HG02763 (cell line): Measurements from ENCODE around the gene UGT1A8.
"Not testable (repeated sequence)": the region's sequence is repeated elsewhere in the genome, so short reads cannot be mapped to it uniquely, and the experiment has no call there.

Experiments
- ATAC-seq: cut with Tn5 transposase; IDR thresholded peaks from one replicate; pipeline ENCODE4 v1.9.1; 2021; ENCODE audit warnings: mild to moderate bottlenecking, moderate library complexity; ENCODE audit not compliant: unreplicated experiment

The UGT1A8 gene

DNA sequence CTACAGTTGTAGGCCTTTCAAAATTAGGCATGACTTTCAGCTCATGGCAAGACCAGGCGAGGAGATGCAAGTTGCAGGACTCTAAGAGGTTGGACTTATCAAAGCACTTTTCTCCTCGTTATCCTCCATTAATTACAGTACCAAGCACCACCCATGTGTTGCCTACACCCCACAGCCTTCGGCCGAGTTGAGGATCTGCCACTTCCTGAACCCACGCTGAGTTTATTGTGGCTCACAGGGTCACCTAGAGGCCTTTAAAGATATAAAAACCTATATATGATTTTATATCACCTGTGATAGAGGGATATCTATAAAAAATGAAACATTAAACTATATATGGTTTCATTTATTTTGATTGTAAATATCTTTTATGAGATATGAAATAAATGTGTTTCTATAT, 21.4 kb downstream of the UGT1A8 start:
- ATAC-seq: no peak

DNA sequence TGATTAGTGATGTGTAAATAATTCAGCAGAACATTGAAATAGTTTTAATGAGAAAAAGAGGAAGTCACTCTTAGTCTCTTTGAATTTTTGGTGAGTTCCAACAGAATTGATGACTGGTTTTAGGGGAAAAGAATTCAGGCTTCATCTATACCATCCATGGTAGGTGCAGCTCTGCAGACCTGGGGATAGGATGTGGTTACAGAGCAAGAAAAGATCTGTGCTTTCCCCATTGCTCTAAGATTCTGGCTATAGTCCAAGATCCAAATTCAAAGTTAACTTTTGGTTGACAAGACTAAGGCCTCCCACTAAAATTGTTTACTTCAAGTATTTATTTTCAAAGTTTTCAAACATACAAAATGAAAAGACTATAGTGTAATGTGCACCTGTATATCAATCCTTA, 22.4 kb downstream of the UGT1A8 start:
- ATAC-seq: no peak

DNA sequence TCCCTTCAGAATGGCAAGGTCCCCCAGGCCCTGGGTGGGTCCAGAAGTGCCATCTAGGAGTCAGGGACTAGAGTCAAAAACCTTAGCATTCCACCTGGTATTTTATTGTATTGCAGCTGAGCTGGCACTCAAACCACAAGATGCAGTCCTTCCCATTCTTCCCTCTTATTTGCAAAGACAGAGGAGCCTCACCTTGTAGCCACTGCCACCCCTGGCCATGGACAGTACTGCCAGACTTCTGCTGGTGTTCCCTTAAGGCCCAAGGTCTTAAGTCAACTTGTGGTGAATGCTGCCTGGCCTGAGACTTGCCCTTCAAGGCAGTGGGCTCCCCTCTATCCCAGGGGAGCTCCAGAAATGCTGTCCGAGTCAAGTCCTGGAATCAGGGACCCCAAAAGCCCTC, 25.7 kb downstream of the UGT1A8 start:
- no peak for ATAC-seq

DNA sequence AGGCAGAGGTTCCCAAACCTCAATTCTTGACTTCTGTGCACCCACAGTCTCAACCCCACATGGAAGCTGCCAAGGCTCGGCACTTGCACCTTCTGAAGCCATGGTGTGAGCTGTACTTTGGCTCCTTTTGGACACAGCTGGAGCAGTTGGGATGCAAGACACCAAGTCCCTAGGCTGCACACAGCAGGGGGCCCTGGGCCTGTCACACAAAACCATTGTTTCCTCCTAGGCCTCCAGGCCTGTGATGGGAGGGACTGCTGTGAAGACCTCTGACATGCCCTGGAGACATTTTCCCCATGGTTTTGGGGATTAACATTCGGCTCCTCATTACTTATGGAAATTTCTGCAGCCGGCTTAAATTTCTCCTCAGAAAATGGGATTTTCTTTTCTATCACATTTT, 28.6 kb downstream of the UGT1A8 start:
- not testable (repeated sequence) for ATAC-seq

DNA sequence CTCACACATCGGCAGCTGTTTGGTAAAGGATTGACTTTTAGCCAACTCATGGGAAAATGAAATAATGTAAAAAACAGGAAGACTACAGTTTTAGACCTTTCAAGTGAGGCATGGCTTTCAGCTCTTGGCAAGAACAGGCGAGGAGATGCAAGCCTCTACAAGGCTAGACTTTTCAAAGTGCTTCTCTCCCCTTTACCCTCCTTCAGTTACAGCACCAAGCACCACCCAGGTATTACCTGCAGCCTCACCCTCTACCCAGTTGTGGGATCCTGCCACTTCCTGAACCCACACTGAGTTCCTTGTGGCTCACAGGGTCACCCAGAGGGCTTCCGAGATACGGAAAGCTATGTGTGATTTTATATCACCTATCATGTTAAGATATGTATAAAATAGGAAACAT, 33.5 kb downstream of the UGT1A8 start:
- no peak for ATAC-seq

DNA sequence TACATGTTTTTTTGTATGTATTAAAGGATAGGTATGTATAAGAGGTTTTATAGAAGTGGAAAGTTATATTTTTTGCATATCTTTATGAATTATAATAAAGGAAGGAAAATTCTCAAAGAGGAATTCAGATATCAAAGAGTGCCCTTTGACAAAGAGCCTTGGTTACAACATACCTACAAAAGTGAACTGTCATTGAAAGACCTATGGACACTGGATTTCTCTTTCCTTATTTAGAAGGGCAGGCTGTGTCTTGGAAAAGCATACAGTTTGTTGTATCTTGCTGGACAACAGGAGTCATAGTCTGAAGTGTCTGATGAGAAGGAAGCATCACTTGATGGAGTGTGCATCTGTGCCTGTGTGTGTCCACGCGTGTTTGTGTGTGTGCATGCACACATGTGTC, 34.0 kb downstream of the UGT1A8 start:
- no peak for ATAC-seq

DNA sequence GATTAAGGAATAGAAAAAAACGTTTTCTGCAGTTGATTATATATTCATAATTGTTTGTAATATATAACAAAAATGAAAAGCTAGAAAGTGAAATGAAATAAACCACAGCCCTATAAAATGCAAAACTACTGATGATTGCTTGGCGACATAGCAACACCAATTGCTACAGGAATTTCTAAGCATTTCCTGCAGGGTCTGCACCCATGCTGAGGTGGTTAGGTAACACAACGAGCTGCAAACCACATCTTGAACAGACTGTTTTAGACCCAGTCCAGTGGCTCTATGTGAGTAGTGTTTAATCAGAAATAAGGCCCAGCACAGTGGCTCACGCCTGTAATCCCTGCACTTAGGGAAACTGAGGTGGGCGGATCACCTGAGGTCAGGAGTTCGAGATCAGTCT, 37.1 kb downstream of the UGT1A8 start:
- no peak for ATAC-seq

DNA sequence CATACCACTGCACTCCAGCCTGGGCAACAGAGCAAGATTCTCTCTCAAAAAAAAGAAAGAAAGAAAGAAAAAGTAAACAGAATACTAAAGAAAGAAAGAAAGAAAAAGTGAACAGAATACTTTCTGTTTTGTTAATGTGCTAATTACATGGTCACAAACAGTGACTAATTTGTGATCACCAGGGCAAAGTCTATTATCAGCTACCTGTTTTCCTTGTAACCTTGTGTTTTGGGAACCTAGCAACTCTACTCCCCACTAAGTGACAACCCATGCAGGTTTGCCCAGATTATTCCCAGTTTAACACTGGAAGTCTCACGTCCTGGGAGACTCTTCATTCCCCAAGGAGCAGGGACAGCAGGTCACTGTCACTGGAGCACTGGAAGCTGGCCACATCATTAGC, 37.6 kb downstream of the UGT1A8 start:
- no peak for ATAC-seq

DNA sequence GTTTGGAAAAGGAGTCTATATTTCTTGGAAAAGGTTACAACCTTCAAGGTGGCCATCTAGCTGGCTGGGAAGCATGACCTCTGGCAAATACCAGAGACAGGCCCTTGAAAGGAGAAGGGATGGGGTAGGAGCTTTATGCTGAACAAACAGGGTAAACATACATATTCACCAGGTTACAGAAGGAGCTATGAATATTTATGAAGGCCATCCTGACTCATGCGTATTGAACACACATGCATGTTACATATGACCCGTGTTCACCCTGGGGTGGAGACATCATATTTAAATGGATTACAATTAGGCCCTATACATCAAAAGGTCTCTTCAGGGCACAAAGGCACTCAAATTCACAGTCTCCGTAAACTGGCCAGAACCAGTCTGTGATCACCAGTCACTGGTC, 38.5 kb downstream of the UGT1A8 start:
- not testable (repeated sequence) for ATAC-seq

DNA sequence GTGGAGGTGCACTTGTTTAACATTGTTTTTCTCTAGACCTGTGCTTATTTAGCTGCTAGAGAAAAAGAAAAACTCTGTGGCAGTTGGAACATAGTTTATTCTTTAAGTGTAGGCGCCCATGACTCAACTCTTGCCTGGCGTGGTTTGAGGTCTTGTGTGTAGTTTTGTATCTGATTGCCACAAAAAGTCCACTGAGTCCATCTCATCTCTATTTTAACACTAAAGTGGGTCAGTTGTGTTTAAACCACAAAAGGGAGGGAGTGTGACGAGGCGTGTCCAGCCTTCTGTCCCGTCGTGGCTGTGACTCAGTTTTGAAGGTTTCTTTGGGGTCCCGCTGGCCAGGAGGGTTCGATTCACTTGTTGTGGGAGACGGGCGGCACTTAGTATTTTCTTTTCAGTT, 39.0 kb downstream of the UGT1A8 start:
- no peak for ATAC-seq

DNA sequence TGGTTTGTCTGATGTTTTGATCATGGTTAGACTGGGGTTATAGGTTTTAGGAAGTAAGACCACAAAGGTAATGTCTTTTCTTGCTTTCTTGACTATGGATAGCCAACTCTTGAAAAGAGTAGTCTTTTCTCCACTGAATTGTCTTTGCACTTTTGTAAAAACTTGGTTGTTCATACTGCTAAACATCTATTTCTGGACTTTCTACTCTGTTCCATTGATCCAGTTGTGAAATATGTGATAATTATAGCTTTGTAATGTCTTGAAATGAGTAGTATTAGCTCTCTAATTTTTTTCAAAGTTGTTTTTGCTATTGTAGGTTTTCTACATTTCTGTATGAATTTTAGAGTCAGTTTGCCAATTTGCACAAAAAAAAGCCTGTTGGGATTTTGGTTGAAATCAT, 41.2 kb downstream of the UGT1A8 start:
- ATAC-seq: no peak

DNA sequence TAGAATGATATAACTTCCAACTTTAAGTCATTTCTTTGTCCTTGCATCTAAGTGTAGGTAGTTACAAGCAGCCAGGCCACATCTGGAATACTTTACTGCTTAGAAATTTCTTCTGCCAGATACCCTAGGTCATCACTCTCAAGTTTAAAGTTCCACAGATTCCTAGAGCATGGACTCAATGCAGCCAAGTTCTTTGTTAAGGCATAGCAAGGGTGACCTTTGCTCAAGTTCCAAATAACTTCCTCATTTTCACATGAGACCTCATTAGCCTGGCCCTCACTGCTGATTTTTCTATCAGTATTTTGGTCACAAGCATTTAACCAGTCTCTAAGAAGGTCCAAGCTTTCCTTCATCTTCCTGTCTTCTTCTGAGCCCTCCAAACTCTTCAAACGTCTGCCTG, 46.5 kb downstream of the UGT1A8 start:
- ATAC-seq: no peak

DNA sequence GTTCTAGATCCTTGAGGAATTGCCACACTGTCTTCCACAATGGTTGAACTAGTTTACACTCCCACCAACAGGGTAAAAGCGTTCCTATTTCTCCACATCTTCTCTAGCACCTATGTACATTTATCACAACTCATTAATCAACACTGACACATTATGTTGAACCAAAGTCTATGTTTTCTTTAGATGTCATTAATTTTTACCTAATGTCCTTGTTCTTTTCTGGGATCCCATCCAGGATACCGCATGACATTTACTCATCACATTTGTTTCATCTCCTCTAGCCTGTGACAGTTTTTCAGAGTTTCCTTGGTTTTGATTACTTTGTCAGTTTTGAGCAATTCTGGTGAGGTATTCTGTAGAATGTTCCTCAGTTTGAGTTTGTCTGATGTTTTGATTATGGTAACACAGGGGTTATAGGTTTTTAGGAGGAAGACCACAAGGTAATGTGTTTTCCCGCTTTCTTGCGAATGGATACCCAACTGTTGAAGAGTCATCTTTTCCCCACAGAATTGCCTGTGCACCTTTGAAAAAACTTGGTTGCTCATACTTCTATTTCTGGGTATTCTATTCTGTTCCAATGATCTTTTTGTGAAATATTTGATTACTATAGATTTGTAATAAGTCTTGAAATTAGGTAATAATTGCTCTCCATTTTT, 51.3 kb downstream of the UGT1A8 start:
- ATAC-seq: no peak

DNA sequence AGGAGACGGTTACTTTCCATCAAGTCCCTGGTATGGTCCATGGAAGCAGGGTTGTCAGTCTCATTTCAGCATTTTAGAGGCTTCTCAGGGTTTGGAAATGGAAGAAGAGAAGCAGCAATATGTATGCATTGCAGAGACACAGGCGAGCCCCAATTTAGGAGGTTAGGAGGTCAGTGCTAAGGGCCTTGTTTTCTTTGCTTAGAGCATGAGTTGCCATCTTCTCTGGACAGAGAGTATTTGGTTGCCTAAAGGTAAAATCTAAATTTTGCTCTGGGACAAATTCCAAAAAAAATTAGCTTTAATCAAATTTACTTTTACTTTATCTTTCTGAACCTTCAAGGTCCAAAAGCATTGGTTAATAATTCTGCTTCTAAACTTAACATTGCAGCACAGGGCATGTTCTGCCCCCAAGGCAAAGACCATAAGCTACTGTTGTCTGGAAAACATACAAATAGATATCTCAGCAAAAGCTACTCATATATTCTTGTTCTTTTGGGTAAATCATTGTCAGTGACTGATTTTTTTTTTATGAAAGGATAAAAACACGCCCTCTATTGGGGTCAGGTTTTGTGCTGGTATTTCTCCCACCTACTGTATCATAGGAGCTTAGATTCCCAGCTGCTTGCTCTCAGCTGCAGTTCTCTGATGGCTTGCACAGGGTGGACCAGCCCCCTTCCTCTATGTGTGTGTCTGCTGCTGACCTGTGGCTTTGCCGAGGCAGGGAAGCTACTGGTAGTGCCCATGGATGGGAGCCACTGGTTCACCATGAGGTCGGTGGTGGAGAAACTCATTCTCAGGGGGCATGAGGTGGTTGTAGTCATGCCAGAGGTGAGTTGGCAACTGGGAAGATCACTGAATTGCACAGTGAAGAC, 54.1 kb downstream of the UGT1A8 start, which contains the start of gene UGT1A9:
Gene UGT1A9 (plus strand): TSS at position 609 of the 872 bp plus-strand sequence. CDS start 37 bp downstream, at position 646.
- ATAC-seq: no peak

DNA sequence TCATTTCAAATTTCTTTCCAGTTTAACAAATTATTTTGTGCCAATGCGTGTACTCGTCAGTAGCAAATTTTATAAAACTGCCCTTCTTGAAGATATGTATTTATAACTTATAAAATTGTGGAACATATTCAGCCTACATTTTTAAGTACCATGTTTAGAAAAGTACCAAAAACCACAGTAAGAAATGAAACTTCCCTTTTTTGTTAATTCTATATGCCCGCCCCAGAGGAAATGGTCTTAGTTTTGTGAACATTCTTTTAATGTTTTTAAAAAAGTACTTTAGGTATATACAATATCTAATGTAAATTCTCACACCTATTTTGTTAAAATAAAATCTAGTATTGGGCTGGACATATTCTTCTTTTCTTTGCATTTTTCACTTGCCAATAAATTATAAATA, 55.5 kb downstream of the UGT1A8 start:
- ATAC-seq: no peak

DNA sequence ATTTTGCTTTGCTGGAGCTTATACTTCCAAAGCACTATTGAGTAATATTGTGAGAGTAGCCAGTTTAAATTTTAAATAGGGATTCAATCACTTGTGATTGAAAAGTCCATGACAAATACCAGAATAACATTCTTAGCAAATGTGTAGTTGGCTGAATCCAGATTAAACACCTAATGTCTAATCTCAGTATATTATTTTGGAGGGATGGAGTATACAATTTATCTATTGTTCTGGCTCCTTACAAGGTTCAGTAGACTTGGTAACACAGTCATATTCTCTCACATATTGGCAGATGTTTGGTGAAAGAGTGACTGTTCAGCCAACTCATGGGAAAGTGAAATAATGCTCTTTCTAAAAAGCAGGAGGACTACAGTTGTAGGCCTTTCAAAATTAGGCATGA, 56.5 kb downstream of the UGT1A8 start:
- ATAC-seq: no peak

DNA sequence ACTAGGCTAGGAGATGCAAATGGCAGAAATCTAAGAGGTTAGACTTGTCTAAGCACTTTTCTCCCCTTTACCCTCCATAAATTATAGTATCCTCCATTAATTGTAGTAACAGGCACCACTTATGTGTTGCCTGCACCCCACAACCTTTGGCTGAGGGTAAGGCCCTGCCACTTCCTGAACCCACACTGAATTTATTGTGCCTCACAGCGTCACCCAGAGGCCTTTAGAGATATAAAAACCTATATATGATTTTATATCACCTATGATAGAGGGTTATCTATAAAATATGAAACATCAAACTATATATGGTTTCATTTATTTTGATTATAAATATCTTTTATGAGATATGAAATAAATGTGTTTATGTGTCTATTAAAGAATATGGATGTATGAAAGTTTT, 56.9 kb downstream of the UGT1A8 start:
- ATAC-seq: no peak

DNA sequence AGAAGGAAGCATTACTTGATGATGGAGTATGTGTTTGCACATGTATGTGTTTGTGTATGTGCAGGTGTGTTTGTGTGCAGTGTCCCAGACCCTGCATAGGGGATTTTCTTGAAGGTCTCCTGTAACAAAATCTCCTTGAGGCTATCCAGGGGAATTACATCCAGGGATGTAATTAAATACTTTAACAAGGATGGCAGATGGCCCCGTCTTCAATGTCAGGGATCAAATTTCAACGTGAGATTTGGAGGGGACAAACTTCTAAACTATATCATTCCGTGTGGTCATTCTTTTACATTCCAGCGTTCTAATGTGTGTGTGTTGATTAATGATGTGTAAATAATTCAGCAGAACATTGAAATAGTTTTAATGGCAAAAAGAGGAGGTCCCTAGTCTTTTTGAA, 57.6 kb downstream of the UGT1A8 start:
- no peak for ATAC-seq

DNA sequence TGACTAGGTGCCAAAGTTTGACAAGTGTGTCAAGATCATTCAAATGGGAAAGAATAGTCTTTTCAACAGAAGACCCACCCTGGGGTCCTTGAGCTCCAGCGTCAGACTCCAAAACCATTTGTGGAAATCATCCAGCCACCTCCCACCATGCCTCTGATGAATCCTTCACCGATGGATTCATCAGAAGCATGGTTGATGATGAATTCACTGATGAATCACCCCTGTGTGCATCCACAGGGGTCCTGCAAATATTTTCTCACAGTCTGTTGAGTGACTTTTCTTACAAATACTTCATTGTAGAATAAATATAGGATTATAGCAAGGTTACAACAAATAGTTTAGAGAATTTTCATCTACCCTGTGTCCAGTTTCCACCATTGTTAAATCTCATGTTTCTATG, 58.6 kb downstream of the UGT1A8 start:
- no peak for ATAC-seq

DNA sequence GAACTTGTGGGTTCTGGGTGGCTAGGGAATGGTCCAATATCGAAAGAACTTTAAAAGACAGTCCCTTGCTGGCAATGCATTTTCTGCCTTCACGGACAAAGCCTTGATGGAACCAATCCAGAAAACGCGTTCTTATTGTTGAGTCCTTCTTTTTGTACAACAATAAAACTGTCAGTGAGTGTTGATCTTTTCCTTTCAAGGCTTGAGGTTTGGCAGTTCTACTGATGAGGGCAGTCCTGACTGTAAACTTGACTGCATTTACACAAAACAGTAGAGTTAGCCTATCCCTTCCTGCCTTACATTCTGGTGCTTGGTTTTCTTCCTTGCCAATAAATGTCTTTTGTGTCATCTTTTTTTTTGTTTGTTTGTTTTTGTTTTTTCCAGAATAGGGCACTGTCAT, 61.8 kb downstream of the UGT1A8 start:
- ATAC-seq: no peak

DNA sequence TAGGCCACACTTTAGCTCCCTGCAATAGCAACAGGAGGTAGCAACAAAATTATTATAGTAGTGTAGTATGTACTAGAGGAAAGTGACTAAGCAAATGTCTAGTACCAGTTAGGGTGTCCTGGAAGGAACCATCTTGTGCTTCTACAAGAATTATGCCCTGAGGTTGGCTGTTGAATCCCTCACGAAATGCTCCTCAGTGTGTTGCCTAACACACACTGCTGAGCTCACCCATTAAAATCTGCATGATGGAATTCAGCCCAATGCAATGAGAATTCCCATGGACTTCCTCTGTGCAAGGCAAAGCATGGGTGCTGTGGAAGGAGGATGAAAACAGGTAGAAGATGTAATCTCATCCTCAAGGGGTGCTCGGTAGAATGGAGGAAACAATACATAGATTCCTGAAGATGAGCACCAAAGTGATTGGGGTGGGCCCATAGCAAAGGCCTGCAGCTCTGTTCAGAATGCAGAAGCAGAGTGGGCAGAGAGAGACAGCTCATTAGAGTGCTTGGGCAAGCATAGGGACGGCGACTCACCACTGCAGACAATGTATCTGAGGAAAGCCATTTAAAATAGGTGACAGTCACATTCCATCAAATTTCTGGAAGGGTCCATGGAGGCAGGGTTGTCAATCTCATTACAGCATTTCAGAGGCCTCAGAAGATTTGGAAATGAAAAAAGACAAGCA, 63.1 kb downstream of the UGT1A8 start:
- no peak for ATAC-seq
